ENCODE data around the gene PCSK4. TPM values are rescaled to one million over a fixed set of nuclear protein-coding genes. Genes with fewer than 3 reads are reported as not detected.
A peak's percentile ranks its signal among the peaks of the same experiment; 100 is the strongest.

The PCSK4 gene
- total and polyA plus RNA-seq, 2 of the 13 experiments (the other 11 are each of a cell fraction or from before 2014, with no cell fraction given), result 2.0 to 2.7 TPM

- Histone ChIP-seq H3K4me1 (ENCODE audit: insufficient read depth, low read length) (peaks cover 48% of the 10 kb centered on the region), H3K79me2 (ENCODE audit: insufficient read depth, low read length) (peaks cover 15% of the 10 kb centered on the region), H3K36me3 (replicated peaks in 1 of 2; ENCODE audit: control insufficient read depth in 1 of 2, insufficient read depth in 2 of 2, low read length in 2 of 2) (peaks cover 2 to 5% of the 10 kb centered on the region in 2 experiments; a peak in 2 of 5 replicates), H3K4me2 (ENCODE audit: low read depth, low read length) (peak overlapping the region; percentile 58), H3K4me3 (replicated peaks in 1 of 3; ENCODE audit: insufficient read depth in 1 of 3, low read depth in 2 of 3, low read length in 3 of 3) (0 out of 6 replicates have a peak overlapping the region, but pooled peaks of 1 of the 3 experiments have one; percentile 2), H2AFZ (ENCODE audit: low read length) (no peak overlapping the region), H4K20me1 (ENCODE audit: insufficient read depth, low read length) (0 out of 2 replicates have a peak, but pooled peaks cover 3% of the 10 kb centered on the region), H3K27me3 (ENCODE audit: control insufficient read depth in 1 of 2, insufficient read depth in 2 of 2, low read length in 2 of 2) (no peaks in the 10 kb centered on the region), H3K9ac (ENCODE audit: insufficient read depth, low read depth, low read length) (peak overlapping the region; percentile 40), H3K9me3 (ENCODE audit: low read length) (no peaks in the 10 kb centered on the region), H3K27ac (ENCODE audit: extremely low read length, insufficient read depth, low read length) (peak overlapping the region; percentile 85)
- DNase-seq (ENCODE audit: low spot score), result no peak
- 66% methylated on average over 18 of the region's 26 CpGs for WGBS (ENCODE audit: low lambda C conversion rate)
- POLR2A ChIA-PET, result interaction anchor here (2.7 kb wide), 1 partner anchor 11 kb away, joined by 29 read pairs; the partner anchor contains the start of gene REEP6
- CTCF ChIA-PET (ENCODE audit: low intra/inter-chr PET ratio, low total read pairs), result no interaction called here
- no TSS peak for BruUV-seq (replicated peaks)
- in situ Hi-C loops (cut with HindIII; ENCODE audit: extremely low pct_ligation_motif_present, low pct_unique_long_range_greater_than_20kb) (no loop called here), intact Hi-C loops (cut with micrococcal nuclease; ENCODE audit: unreplicated experiment) (no loop called here)
- peak; percentile 5; the same call in 1 of the 3 replicates for ATAC-seq
- no peak for FAIRE-seq
- no peak for TF ChIP-seq TGIF2 (CRISPR knock-in tag; IDR thresholded peaks at IDR 0.05)
- TF ChIP-seq PCBP1 (IDR thresholded peaks at IDR 0.05; ENCODE audit: borderline replicate concordance, low read depth, low read length), result 0 out of 2 replicates have a peak, but pooled peaks have one; percentile 25
- peak; percentile 75 for TF ChIP-seq ZNF687 (CRISPR knock-in tag; IDR thresholded peaks at IDR 0.05)
- no peak for TF ChIP-seq ZNF883 (CRISPR knock-in tag; IDR thresholded peaks at IDR 0.05; ENCODE audit: not compliant biosample characterization)
- no peak for TF ChIP-seq DZIP1 (CRISPR knock-in tag; IDR thresholded peaks at IDR 0.05)
- TF ChIP-seq ZNF331 (CRISPR knock-in tag; IDR thresholded peaks at IDR 0.05), result peak; percentile 2; the same call in 1 of the 2 replicates
- TF ChIP-seq GPN1 (CRISPR knock-in tag; IDR thresholded peaks at IDR 0.05; ENCODE audit: borderline replicate concordance), result no peak
- TF ChIP-seq RBFOX2 (IDR thresholded peaks at IDR 0.05; ENCODE audit: low read depth, low read length), result 0 out of 2 replicates have a peak, but pooled peaks have one; percentile 7
- TF ChIP-seq ZNF350 (CRISPR knock-in tag; IDR thresholded peaks at IDR 0.05; ENCODE audit: borderline replicate concordance, low read depth), result no peak
- no peak for TF ChIP-seq CENPT (CRISPR knock-in tag; IDR thresholded peaks at IDR 0.05; ENCODE audit: low read depth)
- TF ChIP-seq SOX6 (IDR thresholded peaks at IDR 0.05), result no peak
- TF ChIP-seq SOX6 (CRISPR knock-in tag; IDR thresholded peaks at IDR 0.05), result peak; percentile 26; the same call in 1 of the 2 replicates
- TF ChIP-seq KLF15 (CRISPR knock-in tag; IDR thresholded peaks at IDR 0.05; ENCODE audit: borderline replicate concordance), result no peak
- no peak for TF ChIP-seq MXD3 (CRISPR knock-in tag; IDR thresholded peaks at IDR 0.05)
- no peak for TF ChIP-seq ZNF549 (CRISPR knock-in tag; IDR thresholded peaks at IDR 0.05)
- TF ChIP-seq MYC (CRISPR knock-in tag; IDR thresholded peaks at IDR 0.05; ENCODE audit: borderline replicate concordance), result no peak
- no peak for TF ChIP-seq ZNF260 (CRISPR knock-in tag; IDR thresholded peaks at IDR 0.05; ENCODE audit: borderline replicate concordance, low read depth)
These were observed 8.8 kb downstream of the PCSK4 start for GRCh38 chr19:1481224-1481892.

Data from HepG2 (cell line).